Sigmoid colon (tissue), 4 donors: ENCODE measurements around the gene EEPD1.

Experiments
- EP300 ChIP-seq, 4 donors: sonication (generic); formaldehyde crosslinking; IDR thresholded peaks; one replicate each; pipeline ENCODE4 v1.6.1; 2017; ENCODE audit warnings: antibody characterized with exemption in 4 of 4
- POLR2A ChIP-seq, 2 donors: fragments of 450-650 bp; IDR thresholded peaks; one replicate each; pipeline ENCODE4 v1.6.1; 2016; ENCODE audit warnings: antibody characterized with exemption in 2 of 2, mild to moderate bottlenecking in 2 of 2, moderate library complexity in 2 of 2
- TF ChIP-seq, protein P1 (sequence below), 4 experiments: fragments of 450-650 bp in 3 of 4; fragments of 200-600 bp in 1 of 4; IDR thresholded peaks; one replicate each; pipeline ENCODE4 v1.5.1; 2016 to 2019; ENCODE audit warnings: antibody characterized with exemption in 4 of 4, mild to moderate bottlenecking in 3 of 4, moderate library complexity in 2 of 4

DNA sequence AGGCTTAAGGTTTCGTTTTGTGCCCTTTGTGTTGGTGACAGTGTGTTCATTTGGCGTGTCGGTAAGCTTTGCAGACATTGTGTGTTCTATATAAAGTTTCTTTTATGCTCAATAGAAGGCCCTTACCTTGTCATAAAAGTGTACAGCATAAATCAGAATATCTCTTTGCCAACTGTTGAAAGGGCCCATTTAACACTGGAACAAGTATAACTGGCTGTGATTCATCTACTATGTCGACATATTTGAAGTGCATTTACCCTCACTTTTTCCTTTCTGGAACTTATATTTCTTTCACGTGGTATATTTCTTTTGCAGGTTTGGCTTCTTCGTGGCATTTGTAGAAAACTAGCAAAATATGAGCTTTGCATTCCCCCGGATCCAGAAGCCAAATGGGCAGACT lies 32.7 kb downstream of the EEPD1 start:
- TF ChIP-seq, protein P1, sequence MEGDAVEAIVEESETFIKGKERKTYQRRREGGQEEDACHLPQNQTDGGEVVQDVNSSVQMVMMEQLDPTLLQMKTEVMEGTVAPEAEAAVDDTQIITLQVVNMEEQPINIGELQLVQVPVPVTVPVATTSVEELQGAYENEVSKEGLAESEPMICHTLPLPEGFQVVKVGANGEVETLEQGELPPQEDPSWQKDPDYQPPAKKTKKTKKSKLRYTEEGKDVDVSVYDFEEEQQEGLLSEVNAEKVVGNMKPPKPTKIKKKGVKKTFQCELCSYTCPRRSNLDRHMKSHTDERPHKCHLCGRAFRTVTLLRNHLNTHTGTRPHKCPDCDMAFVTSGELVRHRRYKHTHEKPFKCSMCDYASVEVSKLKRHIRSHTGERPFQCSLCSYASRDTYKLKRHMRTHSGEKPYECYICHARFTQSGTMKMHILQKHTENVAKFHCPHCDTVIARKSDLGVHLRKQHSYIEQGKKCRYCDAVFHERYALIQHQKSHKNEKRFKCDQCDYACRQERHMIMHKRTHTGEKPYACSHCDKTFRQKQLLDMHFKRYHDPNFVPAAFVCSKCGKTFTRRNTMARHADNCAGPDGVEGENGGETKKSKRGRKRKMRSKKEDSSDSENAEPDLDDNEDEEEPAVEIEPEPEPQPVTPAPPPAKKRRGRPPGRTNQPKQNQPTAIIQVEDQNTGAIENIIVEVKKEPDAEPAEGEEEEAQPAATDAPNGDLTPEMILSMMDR (IDR thresholded peaks at IDR 0.05) = no peak
- TF ChIP-seq EP300 (IDR thresholded peaks at IDR 0.05) = no peak
- TF ChIP-seq POLR2A (IDR thresholded peaks at IDR 0.05) = no peak
